Hematopoietic multipotent progenitor cell treated with erythropoietin and hydrocortisone succinate and interleukin-3 and kit ligand, for 4 days (in vitro differentiated cells): Measurements from ENCODE around the gene TMEM267.
A peak's percentile ranks its signal among the peaks of the same experiment; 100 is the strongest.
"Not testable (repeated sequence)": the region's sequence is repeated elsewhere in the genome, so short reads cannot be mapped to it uniquely, and the experiment has no call there.

Source experiments
- DNase-seq: peaks from one replicate; pipeline ENCODE4 v3.0.0-alpha.2; 2015

Gene TMEM267, protein sequence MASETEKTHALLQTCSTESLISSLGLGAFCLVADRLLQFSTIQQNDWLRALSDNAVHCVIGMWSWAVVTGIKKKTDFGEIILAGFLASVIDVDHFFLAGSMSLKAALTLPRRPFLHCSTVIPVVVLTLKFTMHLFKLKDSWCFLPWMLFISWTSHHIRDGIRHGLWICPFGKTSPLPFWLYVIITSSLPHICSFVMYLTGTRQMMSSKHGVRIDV

DNA sequence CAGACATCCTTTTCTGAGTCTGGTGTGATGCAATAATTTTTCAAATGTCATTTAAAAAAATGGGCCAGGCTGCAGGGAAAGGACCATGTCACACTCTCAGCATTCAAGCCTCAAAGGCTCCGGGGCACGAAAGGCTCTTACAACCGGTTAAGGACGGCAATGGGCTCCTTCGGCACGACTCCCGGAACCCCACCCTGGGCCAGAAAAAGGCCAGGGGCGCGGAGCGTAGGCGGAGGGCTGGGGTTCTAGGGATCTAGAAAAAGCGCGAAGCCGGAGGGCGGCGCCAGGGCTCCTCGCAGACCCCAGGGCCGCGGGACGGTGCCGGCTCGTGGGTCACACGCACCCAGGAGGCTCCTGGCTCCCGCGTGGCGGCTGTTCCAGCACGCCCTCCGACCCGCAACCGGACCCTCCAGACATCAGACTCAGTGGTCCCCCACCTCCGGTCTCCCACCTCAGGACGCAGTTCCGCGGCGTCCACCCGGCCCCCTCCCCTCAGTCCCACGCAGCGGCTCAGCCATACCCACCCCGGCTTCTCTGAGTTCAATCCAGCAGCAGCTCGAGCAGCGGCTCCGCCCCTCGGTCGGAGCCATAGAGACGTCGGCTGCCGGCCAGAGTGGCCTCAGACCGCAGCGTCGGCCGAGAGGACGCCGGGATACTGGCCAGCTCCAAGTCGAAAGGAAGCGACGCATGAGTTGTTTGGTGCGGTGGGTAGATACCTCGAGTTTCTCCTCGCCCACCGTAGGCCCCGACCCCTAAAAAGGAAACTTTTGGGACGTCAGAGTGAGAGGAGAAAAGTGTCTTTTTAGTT, at the start of gene TMEM267:
Gene TMEM267 (minus strand): TSS at position 568 of the 808 bp plus-strand sequence. CDS start 29,896 bp downstream, outside the sequence.
- DNase-seq, result peak; percentile 98

DNA sequence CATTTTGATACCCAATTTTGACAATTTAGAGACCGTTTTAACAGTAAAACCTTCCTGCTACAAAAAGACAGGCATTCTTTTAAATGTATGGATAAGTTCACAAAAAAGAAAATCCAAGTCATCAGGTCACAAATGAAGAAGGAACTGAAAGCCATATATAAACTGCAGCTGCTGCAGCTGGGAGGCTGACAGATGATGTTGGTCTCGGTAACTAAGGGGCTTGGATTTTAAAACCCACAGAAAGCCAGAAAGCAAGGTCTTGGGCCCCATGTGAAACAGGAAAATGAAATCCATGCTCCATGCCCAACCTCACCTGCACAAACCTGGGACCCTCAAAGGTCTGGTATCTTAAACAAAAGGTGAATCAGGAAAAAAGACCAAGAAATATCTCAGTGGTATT, 47.0 kb upstream of the TMEM267 start:
- DNase-seq, result no peak

DNA sequence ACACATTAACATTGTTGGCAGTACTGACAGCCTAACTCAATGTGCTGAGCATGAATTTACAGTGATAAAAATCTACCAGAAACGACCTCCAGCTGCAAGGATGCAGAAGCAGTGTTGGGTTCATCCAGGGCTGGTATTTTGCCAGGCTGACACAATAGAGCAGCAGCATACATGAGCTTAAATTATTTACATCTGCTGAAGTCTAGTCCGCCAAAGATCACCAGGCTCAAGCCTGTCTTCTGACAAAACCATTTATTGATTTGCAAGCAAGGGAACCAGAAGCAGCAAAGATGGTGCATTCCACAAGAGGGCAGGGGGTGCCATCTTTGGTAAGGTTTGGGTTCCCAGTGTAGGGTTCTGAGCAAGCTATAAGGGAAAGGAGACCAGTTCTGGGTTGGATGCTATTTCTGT, 40.0 kb upstream of the TMEM267 start:
- DNase-seq, result peak; percentile 20

DNA sequence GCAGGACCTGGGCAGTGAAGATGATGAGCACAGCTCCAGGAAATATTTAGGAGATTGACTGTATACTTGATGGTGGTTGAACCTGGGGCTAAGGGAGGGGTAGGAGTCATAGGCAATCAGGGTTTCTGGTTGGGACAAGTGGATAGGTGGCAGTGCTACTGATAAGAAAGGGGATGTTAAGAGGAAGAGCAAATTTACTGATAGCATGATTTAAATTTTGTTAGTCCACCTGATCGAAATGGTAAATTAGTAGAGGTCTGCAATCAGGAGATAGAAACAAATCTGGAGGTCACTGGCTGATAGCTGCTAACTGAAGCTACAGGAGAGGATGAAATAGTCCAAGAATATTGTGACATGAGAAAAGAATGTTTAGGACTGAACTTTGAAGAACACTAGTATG, 37.0 kb upstream of the TMEM267 start:
- no peak for DNase-seq

DNA sequence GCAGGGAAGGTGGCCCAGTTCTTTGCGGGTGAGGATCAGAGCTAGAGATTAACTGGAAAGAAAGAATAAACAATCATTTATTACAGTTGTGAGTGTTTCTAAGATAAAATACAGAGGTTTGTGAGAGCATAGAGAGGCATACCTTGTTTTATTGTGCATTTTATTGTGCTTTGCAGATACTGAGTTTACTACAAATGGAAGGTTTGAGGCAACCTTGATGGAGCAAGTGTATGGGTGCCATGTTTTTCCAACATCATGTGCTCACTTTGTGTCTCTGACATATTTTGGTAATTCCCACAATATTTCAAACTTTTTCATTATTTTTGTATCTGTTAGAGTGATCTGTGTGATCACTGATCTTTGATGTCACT, 32.0 kb upstream of the TMEM267 start:
- DNase-seq, result peak; percentile 16

DNA sequence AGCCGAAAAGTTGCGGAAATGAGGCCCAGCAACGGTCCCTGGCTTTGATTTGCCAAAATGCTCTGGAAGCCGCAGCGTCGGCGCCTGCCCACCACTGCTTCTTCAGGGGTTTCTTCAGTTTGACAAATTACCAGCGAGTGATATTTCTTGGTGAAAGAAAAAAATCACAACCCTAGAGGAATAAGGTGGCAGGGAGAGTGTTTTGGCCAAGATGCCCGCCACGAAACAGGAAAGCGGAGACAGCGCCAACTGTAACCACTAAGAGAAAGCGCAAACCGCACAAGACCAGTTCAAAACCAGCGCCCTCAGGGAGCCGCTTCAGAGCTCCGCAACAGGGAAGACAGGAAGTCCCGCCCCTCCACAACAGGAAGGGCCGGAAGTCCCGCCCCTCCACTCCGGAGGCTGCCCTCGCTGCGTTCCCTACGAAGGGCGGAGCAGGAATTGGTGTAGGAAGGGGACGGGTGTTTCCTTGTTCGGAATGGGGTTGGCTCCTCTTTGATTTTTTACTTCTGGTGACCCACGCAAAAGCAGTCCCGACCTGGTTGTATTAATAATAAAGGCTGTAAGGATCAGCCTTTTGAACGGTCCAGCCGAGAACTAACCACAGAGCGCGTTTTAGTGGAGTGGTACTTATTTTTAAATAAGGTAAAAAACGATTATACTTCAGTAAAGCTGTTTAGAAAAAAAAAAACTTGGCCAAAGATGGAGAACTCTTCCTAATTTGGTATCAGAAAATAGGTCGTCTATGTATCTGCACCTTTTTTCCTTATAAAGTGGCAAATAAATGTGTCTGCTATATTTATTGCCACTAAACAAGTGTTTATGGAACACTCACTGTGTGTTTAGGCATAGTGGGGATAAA, 31.4 kb upstream of the TMEM267 start, which contains the start of gene C5orf34:
Gene C5orf34 (minus strand): TSS at position 333 of the 862 bp plus-strand sequence. CDS start 5,809 bp downstream, outside the sequence.
- peak; percentile 99 for DNase-seq

DNA sequence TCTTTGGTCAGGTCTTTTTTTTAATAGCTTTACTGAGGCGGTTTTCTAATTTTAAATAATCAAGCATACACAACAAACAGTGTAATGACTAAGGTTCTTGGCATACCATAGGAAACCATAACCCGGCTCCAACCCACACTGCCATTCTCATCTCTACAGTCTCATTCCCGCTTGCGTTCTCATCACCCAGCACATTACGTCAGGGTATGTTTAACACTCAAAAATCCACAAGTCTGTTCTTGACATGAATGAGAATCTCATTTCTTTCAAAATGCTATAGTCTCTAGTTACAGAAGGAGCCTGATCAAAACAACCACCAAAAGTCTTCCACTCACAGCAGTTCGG, 30.8 kb upstream of the TMEM267 start:
- no peak for DNase-seq

DNA sequence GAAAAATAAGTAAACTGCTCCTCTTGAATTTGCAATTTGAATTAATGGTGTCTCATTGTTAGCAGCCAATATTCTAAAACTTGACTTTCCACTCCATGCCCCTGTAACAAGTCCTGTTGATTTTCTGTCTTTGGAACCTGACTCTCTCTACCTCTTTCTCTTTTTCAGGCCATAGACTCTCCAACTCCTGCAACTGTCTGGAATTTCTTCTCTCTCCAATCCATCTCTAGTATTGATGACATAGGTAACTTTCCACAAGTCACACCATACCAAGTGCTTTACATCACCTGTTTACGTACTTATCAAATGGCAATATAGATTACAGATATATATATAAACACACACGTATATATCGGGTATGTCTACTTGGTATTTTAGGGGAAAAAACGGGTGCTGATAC, 30.4 kb upstream of the TMEM267 start:
- no peak for DNase-seq

DNA sequence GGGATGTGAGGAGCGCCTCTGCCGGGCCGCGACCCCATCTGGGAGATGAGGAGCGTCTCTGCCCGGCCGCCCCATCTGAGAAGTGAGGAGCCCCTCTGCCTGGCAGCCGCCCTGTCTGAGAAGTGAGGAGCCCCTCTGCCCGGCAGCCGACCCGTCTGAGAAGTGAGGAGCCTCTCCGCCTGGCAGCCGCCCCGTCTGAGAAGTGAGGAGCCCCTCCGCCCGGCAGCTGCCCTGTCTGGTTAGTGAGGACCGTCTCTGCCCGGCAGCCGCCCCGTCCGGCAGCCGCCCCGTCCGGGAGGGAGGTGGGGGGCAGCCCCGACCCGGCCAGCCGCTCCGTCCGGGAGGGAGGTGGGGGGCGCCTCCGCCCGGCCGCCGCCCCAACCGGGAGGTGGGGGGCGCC, 27.4 kb upstream of the TMEM267 start:
- DNase-seq, result not testable (repeated sequence)

DNA sequence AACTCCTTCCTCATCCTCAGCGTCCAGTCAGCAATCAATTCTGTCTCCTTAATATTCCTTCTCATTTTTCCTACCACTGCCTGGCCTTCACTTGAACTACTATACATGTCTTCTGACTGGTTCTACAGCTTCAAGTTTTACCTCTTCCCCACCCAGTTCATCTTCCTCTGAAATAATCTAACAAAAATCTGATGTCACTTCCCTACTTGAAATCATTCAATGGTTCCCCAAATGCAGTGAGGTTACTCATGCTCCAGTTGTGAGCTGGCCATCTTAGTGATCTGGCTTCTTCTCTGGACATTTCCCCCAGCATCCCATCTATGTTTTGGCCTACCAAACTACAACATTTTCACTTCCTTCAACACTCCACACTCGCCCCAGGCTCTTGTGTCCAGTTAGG, 14.9 kb upstream of the TMEM267 start:
- no peak for DNase-seq

DNA sequence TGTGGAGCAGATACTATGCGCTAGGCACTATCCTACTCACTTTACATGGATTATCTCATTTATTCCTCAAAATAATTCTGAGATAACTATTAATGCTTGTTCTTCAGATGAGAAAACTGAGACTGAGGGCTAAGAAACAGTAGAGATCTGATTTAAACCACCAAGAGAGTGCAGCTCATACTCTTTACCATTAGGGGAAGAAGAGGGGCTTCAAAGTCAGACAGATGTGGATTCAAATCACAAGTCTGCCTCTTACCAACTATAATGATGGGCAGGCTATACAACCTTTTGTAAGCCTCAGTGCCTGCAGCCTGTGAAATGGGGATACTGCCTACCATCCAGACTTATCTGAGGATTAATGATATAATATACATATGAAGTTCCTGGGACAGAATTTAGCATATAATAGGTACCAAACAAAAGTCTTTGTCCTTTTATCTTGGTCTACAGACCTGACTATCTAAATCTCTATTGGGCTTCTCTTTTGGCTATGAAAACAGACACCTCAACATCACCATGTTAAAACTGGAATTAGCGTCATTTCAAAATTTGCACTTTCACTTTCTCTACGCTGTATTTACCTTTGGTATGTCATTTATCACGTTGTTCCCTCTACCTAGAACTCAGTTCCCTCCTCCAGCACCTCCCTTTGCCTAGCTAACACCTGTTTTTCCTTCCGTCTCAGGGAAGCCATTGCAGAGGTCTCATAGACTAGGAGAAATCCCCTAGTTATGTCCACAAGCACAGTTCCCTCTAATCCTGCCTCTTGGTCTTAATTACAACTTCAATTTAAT, 13.8 kb upstream of the TMEM267 start:
- no peak for DNase-seq

DNA sequence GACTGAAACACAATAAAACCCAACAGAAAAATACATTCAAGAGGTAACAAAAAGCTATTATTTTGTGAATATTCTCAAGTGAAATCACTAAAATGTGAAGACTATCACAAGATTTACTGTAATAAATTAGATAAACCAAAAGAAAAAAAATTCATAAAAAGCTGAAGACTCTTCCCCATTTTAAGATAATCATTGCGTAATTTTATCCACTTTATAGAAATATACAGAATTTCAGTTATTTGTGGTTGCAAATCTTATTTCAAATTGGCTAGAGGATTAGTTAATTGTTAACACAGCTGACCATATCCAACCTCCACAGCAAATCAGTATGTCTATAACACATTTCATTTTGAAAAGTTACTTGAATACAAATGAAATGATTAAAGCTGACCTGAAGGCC, 7.7 kb upstream of the TMEM267 start:
- DNase-seq, result no peak

DNA sequence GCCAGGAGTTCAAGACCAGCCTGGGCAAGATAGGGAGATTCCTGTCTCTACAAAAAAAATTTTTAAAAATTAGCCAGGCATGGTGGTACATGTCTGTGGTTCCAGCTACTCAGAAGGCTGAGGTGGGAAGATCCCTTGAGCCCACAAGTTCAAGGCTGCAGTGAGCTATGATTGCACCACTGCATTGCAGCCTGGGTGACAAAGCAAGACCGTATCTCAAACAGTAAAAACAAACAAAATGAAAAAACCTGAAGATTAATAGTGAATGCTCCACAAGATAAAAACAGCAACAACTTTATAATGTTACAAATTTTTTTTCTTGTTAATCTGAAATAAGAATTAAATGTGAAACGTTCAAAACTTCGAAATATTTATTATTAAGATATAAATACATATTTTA, 2.7 kb upstream of the TMEM267 start:
- DNase-seq, result no peak

DNA sequence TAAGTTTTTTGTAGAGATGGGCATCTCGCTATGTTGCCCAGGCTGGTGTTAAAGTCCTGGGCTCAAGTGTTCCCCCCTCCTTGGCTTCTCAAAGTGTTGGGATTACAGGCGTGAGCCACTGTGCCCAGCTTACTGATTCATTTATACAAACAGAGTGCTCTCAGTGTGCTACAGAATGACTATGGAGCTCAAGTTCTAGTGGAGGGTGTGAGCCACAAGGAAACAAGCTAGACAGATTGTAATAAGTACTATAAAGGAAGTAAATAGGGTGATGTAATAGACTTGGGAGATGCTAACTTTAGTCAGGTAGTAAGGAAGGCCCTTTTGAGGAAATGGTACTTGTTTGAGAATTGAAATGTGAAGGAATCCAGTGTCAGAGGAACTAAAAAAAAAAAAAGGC, 1.7 kb upstream of the TMEM267 start:
- DNase-seq, result no peak

DNA sequence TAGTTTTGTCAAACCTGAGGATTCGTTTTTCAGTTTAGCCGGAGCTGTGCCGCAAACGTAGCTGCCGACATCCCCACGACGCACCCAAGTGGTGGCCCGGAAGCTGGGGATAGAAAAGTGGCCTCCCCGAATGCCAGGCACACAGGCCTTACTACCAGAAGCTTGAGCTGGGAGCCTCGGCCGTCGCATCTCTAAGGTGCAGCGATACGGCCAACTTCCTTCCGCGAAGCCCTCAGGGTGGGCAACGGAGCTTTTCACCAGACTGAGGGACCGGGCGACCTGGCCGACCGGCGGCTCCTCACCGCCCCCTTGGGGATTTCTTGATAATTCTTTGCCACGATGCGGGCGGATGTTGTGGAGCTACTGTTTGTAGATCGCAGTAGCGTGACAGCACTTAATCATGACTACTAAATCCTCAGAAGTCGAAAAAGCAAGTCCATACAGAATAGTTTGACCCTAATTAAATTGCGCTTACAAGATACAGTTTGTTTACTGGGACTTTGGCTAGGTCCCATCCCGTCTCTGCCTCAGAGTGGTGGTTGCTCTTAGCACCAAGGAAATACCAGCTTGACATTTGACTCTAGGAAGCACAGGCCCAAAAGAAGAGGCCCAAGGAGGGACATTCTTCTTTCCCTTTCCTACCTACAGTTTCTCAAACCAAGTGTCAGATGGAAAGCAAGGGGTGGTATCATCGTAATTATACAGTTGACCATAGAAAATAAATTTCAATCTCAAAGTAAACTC, 613 bp upstream of the TMEM267 start:
- DNase-seq, result peak; percentile 96

DNA sequence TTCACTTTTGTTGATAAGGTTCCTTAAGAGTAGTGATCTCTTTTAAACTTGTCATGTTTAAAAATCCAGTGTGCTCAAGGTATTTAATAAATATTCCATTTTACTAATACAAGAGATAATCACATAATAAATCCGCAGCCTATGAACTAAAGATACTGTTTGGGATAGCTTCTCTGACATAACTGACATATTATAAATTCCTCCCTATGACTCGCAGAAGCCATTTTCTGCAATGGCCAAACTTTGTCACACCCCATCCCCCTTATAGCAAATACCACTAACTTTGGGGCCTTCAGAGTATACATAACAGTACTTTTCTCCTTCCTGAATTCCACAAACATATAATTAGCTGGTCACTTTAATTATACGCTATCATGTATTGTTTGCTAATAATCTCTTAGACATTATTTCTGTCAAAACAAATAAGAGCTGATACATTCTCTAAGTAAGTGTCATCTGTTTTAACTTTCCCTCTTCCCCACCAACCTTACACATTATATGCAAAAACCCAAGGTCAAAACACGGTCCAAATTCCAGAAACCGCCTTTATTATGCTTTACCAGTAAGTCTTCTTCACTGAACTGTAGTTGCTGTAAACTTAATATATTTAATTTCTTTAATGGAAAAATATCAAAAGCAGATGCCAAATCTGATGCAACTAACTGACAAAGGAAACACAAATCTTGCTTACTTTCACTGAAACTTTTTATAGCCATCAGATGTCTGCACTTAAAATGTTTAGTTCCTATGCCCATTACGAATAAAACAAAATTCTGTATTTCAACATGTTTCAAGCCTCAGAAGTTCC, 971 bp downstream of the TMEM267 start:
- DNase-seq, result peak; percentile 43

DNA sequence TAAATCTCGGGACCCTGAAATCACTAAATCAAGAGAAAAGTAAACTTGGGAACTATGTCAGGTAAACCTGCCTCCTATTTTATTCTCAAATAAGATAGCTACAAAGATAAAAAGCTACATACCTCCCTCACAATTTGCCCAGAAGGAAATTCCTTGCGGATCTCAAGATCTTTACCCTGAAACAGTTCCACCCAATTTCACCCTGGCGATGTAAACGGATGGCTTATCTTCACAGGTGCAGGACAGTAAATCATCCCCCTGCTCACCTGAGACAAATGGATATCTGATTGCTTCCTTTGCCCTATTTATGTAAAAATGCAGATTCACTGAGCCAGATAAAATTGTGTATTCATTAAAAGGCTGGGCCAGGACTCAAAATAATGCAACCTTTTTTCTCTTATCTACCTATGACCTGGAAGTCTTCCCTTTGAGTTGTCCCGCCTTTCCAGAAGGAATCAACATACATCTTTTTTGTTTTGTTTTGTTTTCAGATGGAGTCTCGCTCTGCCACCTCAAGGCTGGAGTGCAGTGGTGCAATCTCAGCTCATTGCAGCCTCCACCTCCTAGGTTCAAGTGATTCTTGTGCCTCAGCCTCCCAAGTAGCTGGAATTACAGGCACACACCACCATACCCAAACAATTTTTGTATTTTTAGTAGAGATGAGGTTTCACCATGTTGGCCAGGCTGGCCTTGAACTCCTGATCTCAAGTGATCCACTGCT, 13.8 kb downstream of the TMEM267 start:
- no peak for DNase-seq

DNA sequence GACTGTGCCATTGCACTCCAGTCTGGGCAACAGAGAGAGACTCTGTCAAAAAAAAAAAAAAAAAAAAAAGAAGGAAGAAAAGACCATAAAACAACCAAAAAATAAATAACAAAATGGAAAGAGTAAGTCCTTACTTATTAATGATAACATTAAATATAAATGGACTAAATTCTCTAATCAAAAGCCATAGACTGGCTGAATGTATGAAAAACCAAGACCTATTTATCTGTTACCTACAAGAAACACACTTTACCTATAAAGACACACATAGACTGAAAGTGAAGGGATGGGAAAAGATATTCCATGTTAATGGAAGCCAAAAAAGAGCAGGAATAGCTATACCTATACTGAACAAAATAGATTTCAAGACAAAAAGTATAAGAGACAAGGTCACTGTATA, 16.6 kb downstream of the TMEM267 start:
- no peak for DNase-seq

DNA sequence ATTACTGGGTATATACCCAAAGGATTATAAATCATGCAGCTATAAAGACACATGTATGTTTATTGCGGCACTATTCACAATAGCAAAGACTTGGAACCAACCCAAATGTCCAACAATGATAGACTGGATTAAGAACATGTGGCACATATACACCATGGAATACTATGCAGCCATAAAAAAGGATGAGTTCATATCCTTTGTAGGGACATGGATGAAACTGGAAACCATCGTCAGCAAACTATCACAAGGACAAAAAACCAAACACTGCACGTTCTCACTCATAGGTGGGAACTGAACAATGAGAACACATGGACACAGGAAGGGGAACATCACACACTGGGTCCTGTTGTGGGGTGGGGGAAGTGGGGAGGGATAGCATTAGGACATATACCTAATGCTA, 18.2 kb downstream of the TMEM267 start:
- DNase-seq, result not testable (repeated sequence)

DNA sequence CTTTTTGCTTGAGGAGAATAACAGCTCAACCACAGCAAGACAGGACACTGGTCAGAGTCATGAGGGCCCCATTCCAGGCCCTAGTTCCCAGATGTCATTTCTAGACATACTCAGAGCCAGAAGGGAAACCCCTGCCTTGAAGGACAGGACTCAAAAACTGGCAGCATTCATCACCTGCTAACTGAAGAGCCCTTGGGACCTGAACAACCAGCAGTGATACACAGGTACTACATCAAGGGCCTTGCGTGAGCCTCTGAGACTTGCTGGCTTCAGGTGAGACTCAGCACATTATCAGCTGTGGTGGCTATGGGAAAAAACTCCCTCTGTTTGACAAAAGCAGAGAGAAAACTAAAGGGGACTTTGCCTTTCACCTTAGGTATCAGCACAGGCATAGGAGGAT, 22.6 kb downstream of the TMEM267 start:
- no peak for DNase-seq
